ENCODE data around the gene ATRNL1.

ATRNL1 gene

DNA sequence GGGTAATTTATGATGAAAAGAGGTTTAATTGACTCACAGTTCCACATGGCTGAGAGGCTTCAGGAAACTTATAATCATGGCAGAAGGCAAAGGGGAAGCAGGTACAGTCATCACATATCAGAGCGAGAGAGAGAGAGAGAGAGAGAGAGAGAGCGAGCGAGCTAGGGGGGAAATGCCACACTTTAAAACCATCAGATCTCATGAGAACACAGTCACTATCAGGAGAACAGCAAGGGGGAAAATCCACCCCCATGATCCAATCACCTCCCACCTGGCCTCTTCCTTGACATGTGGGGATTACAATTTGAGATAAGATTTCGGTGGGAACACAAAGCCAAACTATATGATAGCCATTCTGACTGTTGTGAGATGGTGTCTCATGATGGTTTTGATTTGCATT, 603.6 kb downstream of the ATRNL1 start:
- Histone ChIP-seq H3K4me3 (ENCODE audit: insufficient read length, low read depth) (no peak overlapping the region), H3K27me3 (ENCODE audit: insufficient read depth, insufficient read length) (no peaks in the 10 kb centered on the region), H3K9me3 (ENCODE audit: insufficient read depth, low read length) (no peaks in the 10 kb centered on the region), H3K4me1 (ENCODE audit: insufficient read depth, insufficient read length) (no peaks in the 10 kb centered on the region), H3K9ac (ENCODE audit: insufficient read length, low read depth) (no peak overlapping the region), H3K36me3 (ENCODE audit: insufficient read depth, insufficient read length, low read length) (no peaks in the 10 kb centered on the region)
- TF ChIP-seq YY1 (IDR thresholded peaks at IDR 0.05; ENCODE audit: insufficient read depth, insufficient read length) (no peak), SUZ12 (IDR thresholded peaks at IDR 0.05; ENCODE audit: extremely low read depth, insufficient read depth, insufficient read length) (no peak), ZNF274 (IDR thresholded peaks at IDR 0.05; ENCODE audit: low read depth, low read length) (no peak)
- DNase-seq (ENCODE audit: low read depth, low spot score), result no peak

DNA sequence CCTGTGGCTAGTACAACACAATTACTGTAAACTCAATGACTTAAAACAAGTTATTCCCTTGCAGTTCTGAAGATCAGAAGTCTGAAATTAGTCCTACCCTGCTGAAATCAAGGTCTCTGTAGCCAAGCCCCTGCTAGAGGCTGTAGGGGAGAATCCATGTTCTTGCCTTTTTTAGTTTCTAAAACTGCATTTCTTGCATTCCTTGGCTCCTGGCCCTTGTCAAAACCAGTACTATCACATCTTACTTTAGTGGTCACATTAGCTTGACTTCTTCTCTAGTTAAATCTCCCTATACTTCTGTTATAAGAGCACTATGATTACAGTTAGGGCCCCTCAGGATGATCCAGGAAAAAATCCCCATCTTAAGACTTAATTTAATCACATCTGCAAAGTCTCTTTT, 612.9 kb downstream of the ATRNL1 start:
- Histone ChIP-seq H3K9ac (ENCODE audit: insufficient read length, low read depth) (no peak overlapping the region), H3K4me3 (ENCODE audit: insufficient read length, low read depth) (no peak overlapping the region), H3K27me3 (ENCODE audit: insufficient read depth, insufficient read length) (no peaks in the 10 kb centered on the region), H3K4me1 (ENCODE audit: insufficient read depth, insufficient read length) (no peaks in the 10 kb centered on the region), H3K9me3 (ENCODE audit: insufficient read depth, low read length) (no peaks in the 10 kb centered on the region), H3K36me3 (ENCODE audit: insufficient read depth, insufficient read length, low read length) (no peaks in the 10 kb centered on the region)
- TF ChIP-seq YY1 (IDR thresholded peaks at IDR 0.05; ENCODE audit: insufficient read depth, insufficient read length) (no peak), SUZ12 (IDR thresholded peaks at IDR 0.05; ENCODE audit: extremely low read depth, insufficient read depth, insufficient read length) (no peak), ZNF274 (IDR thresholded peaks at IDR 0.05; ENCODE audit: low read depth, low read length) (no peak)
- no peak for DNase-seq (ENCODE audit: low read depth, low spot score)

DNA sequence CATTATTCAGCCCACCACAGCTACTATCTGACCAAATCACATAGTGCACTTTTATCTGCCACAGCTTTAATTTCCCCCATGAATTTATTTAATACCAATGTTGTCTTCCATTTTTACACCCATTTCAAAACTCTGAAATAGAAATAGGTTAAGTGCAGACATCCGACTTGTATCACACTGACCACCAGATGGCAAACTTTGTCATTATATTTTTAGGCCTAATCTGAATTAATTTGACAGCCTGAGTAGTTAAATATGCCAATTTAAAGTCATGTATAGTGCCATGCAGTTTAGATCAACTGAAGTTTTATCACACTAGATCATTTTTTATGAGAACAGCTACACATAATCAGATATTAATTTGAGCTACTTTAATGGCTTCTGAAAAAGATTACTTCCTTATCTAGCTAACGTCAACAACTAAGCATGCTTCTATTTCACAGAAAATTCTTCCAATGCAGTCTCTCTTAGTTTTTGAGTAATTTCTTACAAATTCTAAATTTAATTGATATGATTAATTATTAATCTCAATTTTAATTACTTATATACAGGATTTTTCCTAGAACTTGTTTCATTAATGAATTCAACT, 613.4 kb downstream of the ATRNL1 start:
- Histone ChIP-seq H3K9me3 (ENCODE audit: insufficient read depth, low read length) (no peaks in the 10 kb centered on the region), H3K4me3 (ENCODE audit: insufficient read length, low read depth) (no peak overlapping the region), H3K27me3 (ENCODE audit: insufficient read depth, insufficient read length) (no peaks in the 10 kb centered on the region), H3K4me1 (ENCODE audit: insufficient read depth, insufficient read length) (no peaks in the 10 kb centered on the region), H3K9ac (ENCODE audit: insufficient read length, low read depth) (no peak overlapping the region), H3K36me3 (ENCODE audit: insufficient read depth, insufficient read length, low read length) (no peaks in the 10 kb centered on the region)
- peak; percentile 2 for DNase-seq (ENCODE audit: low read depth, low spot score)
- no peak for TF ChIP-seq YY1 (IDR thresholded peaks at IDR 0.05; ENCODE audit: insufficient read depth, insufficient read length)

DNA sequence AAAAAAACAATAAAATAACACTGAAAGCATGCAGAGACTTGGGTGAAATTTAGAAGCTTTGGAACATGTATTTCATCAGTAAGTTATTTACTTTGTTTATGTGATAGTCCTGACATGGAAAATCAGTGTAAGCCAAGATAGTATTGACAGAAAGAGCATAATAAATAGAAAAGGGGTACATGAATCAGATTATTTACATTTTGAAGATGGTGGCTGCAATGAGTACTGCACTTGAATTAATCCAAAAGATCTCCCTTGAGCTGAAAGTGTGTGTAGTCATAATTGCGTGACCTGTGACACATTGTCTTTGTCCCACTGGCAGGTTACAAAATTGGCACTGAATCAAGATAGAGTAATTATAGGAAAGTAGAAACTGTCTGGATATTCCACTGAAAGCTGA, 617.0 kb downstream of the ATRNL1 start:
- no peaks in the 10 kb centered on the region for H3K9me3 ChIP-seq (ENCODE audit: insufficient read depth, low read length)
- DNase-seq (ENCODE audit: low read depth, low spot score), result no peak
- H3K4me3 ChIP-seq (ENCODE audit: insufficient read length, low read depth), result no peak overlapping the region

DNA sequence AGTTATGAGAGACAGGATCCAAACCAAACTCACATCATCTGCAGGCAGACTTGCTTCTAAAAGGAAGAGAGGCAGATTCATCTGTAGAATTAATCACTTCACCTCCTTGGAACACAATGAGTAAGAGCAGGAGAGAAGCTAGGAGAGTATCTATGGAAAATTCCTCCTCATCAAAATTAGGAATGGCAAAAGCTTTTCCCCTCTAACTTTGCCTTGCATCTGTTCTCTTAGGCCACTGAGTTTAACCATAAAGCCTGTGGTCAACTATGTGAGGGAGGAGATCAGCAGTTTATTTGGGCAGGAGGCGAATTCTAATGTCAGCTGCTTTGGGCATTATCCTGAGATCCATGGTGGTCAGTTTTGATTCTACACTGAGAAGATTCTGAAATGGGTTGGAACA, 618.1 kb downstream of the ATRNL1 start:
- DNase-seq (ENCODE audit: low read depth, low spot score), result no peak
- Histone ChIP-seq H3K9ac (ENCODE audit: insufficient read length, low read depth) (no peak overlapping the region), H3K4me3 (ENCODE audit: insufficient read length, low read depth) (no peak overlapping the region), H3K36me3 (ENCODE audit: insufficient read depth, insufficient read length, low read length) (no peaks in the 10 kb centered on the region), H3K9me3 (ENCODE audit: insufficient read depth, low read length) (no peaks in the 10 kb centered on the region), H3K4me1 (ENCODE audit: insufficient read depth, insufficient read length) (no peaks in the 10 kb centered on the region), H3K27me3 (ENCODE audit: insufficient read depth, insufficient read length) (no peaks in the 10 kb centered on the region)
- TF ChIP-seq SUZ12 (IDR thresholded peaks at IDR 0.05; ENCODE audit: extremely low read depth, insufficient read depth, insufficient read length) (no peak), YY1 (IDR thresholded peaks at IDR 0.05; ENCODE audit: insufficient read depth, insufficient read length) (no peak), ZNF274 (IDR thresholded peaks at IDR 0.05; ENCODE audit: low read depth, low read length) (no peak)

More for the DNA sequence above, 617.0 kb downstream of the ATRNL1 start:
- no peaks in the 10 kb centered on the region for H3K36me3 ChIP-seq (ENCODE audit: insufficient read depth, insufficient read length, low read length)
- TF ChIP-seq SUZ12 (IDR thresholded peaks at IDR 0.05; ENCODE audit: extremely low read depth, insufficient read depth, insufficient read length) (no peak), ZNF274 (IDR thresholded peaks at IDR 0.05; ENCODE audit: low read depth, low read length) (no peak), YY1 (IDR thresholded peaks at IDR 0.05; ENCODE audit: insufficient read depth, insufficient read length) (no peak)
- no peaks in the 10 kb centered on the region for H3K4me1 ChIP-seq (ENCODE audit: insufficient read depth, insufficient read length)
- no peak overlapping the region for H3K9ac ChIP-seq (ENCODE audit: insufficient read length, low read depth)
- no peaks in the 10 kb centered on the region for H3K27me3 ChIP-seq (ENCODE audit: insufficient read depth, insufficient read length)

DNA sequence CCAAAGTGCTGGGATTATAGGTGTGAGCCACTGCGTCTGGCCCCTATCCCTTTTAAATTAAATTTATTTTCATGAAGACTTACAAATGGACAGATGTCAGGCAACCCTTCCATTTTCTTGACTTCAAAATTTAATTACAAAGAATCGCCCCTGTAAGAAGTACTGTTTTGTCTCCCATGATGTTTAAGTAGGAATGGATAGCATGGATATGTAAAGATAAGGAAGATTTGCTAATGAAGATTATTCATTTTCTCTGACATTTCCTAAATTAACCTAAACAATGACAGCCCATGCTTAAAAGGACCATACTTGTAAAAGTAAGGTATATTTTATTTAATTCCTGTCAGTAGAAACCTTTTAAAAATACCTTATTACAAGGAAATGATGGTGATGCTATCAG, 627.0 kb downstream of the ATRNL1 start:
- no peaks in the 10 kb centered on the region for H3K27me3 ChIP-seq (ENCODE audit: insufficient read depth, insufficient read length)
- H3K4me1 ChIP-seq (ENCODE audit: insufficient read depth, insufficient read length), result no peaks in the 10 kb centered on the region
- H3K36me3 ChIP-seq (ENCODE audit: insufficient read depth, insufficient read length, low read length), result no peaks in the 10 kb centered on the region
- DNase-seq (ENCODE audit: low read depth, low spot score), result no peak
- H3K4me3 ChIP-seq (ENCODE audit: insufficient read length, low read depth), result no peak overlapping the region
- TF ChIP-seq YY1 (IDR thresholded peaks at IDR 0.05; ENCODE audit: insufficient read depth, insufficient read length) (no peak), SUZ12 (IDR thresholded peaks at IDR 0.05; ENCODE audit: extremely low read depth, insufficient read depth, insufficient read length) (no peak), ZNF274 (IDR thresholded peaks at IDR 0.05; ENCODE audit: low read depth, low read length) (no peak)
- H3K9me3 ChIP-seq (ENCODE audit: insufficient read depth, low read length), result no peaks in the 10 kb centered on the region
- no peak overlapping the region for H3K9ac ChIP-seq (ENCODE audit: insufficient read length, low read depth)

DNA sequence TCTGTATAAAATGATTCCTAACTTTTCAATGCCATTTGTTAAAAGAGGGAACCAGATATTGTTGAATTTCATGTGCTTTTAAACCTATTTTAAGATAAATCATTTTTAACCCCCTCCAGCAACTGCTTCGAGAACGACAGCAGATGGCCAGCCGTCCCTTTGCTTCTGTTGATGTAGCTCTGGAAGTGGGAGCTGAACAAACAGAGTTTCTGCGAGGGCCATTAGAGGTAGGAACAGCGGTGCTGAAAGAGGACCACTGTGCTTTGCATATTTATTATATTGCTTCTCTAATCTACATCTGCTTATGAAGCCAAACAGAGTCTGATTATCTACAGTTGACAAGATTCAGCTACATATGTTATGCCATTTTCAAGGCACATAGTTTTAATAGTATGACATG, 634.0 kb downstream of the ATRNL1 start:
- no peak for DNase-seq (ENCODE audit: low read depth, low spot score)
- no peak overlapping the region for H3K9ac ChIP-seq (ENCODE audit: insufficient read length, low read depth)
- no peaks in the 10 kb centered on the region for H3K4me1 ChIP-seq (ENCODE audit: insufficient read depth, insufficient read length)
- TF ChIP-seq YY1 (IDR thresholded peaks at IDR 0.05; ENCODE audit: insufficient read depth, insufficient read length) (no peak), SUZ12 (IDR thresholded peaks at IDR 0.05; ENCODE audit: extremely low read depth, insufficient read depth, insufficient read length) (no peak), ZNF274 (IDR thresholded peaks at IDR 0.05; ENCODE audit: low read depth, low read length) (no peak)
- no peaks in the 10 kb centered on the region for H3K9me3 ChIP-seq (ENCODE audit: insufficient read depth, low read length)
- H3K36me3 ChIP-seq (ENCODE audit: insufficient read depth, insufficient read length, low read length), result no peaks in the 10 kb centered on the region
- H3K4me3 ChIP-seq (ENCODE audit: insufficient read length, low read depth), result no peak overlapping the region
- H3K27me3 ChIP-seq (ENCODE audit: insufficient read depth, insufficient read length), result no peaks in the 10 kb centered on the region

Data from NT2/D1 (cell line).